ENCODE data around the gene KLHDC8A.
"Not testable (repeated sequence)": the region's sequence is repeated elsewhere in the genome, so short reads cannot be mapped to it uniquely, and the experiment has no call there.

KLHDC8A gene

DNA sequence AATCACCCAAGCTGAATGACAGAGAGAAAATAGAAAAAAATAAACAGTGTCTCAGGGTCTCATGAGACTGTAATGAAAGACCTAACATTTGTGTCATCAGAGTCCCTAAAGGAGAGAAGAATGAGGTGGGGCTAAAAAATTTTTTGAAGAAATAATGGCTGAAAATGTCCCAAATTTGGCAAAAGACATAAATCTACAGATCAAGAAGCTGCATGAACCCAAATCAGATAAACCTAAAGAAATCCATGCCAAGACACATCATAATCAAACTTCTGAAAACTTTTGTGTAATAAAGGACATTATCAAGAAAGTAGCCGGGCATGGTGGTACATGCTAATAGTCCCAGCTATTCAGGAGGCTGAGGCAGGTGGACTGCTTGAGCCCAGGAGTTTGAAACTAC, 35.9 kb upstream of the KLHDC8A start:
- no peak overlapping the region for H3K4me3 ChIP-seq (ENCODE audit: low read depth, low read length)
- no peak overlapping the region for H3K27ac ChIP-seq
- H3K9me3 ChIP-seq (ENCODE audit: severe bottlenecking): peaks cover 2% of the 10 kb centered on the region
- H3K36me3 ChIP-seq: no peaks in the 10 kb centered on the region
- no peaks in the 10 kb centered on the region for H3K27me3 ChIP-seq (ENCODE audit: insufficient read depth, low read depth, severe bottlenecking)
- DNase-seq: peak; percentile 1
- TF ChIP-seq, protein P1, sequence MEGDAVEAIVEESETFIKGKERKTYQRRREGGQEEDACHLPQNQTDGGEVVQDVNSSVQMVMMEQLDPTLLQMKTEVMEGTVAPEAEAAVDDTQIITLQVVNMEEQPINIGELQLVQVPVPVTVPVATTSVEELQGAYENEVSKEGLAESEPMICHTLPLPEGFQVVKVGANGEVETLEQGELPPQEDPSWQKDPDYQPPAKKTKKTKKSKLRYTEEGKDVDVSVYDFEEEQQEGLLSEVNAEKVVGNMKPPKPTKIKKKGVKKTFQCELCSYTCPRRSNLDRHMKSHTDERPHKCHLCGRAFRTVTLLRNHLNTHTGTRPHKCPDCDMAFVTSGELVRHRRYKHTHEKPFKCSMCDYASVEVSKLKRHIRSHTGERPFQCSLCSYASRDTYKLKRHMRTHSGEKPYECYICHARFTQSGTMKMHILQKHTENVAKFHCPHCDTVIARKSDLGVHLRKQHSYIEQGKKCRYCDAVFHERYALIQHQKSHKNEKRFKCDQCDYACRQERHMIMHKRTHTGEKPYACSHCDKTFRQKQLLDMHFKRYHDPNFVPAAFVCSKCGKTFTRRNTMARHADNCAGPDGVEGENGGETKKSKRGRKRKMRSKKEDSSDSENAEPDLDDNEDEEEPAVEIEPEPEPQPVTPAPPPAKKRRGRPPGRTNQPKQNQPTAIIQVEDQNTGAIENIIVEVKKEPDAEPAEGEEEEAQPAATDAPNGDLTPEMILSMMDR (IDR thresholded peaks at IDR 0.05; ENCODE audit: low read depth, low read length): no peak

DNA sequence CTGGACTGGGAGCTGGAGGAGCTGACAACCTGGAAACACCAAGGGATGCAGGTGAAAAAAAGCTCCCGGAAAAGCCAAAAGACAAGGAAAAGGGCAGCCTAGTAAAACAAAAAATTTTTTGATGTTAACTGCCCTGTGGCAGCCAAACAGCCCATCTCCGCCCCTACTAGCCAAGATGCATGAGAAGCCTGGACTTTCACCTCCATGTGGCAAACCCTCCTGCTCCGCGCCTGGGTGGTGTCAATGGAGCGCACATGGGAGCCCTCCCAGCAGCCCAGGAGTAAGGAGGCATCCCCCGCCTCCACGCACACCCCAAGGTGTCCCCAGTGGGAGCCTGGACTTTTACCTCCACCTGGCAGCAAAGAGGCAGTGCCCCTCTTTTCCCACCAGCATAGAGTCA, 34.7 kb upstream of the KLHDC8A start:
- Histone ChIP-seq H3K4me3 (ENCODE audit: low read depth, low read length) (no peak overlapping the region), H3K27me3 (ENCODE audit: insufficient read depth, low read depth, severe bottlenecking) (no peaks in the 10 kb centered on the region), H3K36me3 (no peaks in the 10 kb centered on the region), H3K9me3 (ENCODE audit: severe bottlenecking) (peaks cover 3% of the 10 kb centered on the region), H3K27ac (no peak overlapping the region)
- DNase-seq: peak; percentile 12
- TF ChIP-seq, protein P1 (IDR thresholded peaks at IDR 0.05; ENCODE audit: low read depth, low read length): no peak

DNA sequence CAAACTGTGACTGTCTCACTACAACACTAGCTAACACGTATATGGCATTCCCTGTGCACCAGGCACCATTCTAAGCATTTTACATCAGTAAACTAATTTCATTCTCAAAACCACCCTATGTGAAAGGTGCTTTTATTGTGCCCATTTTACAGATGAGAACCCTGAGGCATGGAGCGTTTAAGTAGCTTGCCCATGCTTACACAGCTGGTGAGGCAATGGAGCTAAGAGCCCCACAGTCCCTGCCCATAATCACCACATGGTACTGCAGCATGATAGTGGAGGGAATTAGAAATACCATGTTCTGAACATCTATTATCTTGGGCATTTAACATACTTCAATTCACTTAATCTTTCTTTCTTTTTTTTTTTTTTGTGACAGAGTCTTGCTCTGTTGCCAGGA, 31.1 kb upstream of the KLHDC8A start:
- TF ChIP-seq, protein P1 (IDR thresholded peaks at IDR 0.05; ENCODE audit: low read depth, low read length): no peak
- Histone ChIP-seq H3K36me3 (no peaks in the 10 kb centered on the region), H3K27me3 (ENCODE audit: insufficient read depth, low read depth, severe bottlenecking) (no peaks in the 10 kb centered on the region), H3K9me3 (ENCODE audit: severe bottlenecking) (peaks cover 3% of the 10 kb centered on the region), H3K4me3 (ENCODE audit: low read depth, low read length) (no peak overlapping the region), H3K27ac (no peak overlapping the region)
- peak; percentile 10 for DNase-seq

DNA sequence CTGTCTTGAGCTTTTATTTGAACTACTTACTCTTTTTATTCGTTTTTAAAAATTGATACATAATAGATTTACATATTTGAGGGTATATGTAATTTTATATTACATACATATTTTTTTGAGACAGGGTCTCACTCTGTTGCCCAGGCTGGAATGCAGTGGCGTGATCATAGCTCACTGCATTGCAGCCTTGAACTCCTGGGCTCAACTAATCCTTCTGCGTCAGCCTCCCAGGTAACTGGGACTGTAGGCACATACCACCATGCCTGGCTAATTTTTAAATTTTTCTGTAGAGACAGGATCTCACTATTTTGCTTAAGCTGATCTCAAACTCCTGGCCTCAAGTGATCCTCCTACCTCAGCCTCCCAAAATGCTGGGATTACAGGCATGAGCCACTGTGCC, 26.3 kb upstream of the KLHDC8A start:
- not testable (repeated sequence) for H3K27ac ChIP-seq; DNase-seq; H3K36me3 ChIP-seq; H3K4me3 ChIP-seq (ENCODE audit: low read depth, low read length); H3K27me3 ChIP-seq (ENCODE audit: insufficient read depth, low read depth, severe bottlenecking); H3K9me3 ChIP-seq (ENCODE audit: severe bottlenecking)

DNA sequence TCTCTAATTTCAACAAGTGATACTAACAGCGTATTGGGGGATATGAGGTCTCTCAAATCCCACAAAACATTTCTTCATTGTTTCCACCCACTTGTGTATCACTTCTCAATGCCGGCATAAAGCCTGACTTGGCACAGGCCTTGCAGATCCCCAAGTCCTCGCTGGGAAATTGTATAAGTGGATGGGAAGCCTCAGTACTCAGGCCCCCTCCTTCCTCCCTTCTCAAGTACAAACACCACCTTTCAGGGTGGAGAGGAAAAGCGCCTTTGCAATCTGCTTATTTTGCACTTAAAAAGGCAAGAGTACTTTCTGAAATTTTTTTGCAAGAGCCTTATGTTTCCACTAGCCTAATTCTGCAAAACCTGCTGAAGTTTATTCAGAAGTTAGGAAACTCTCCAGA, 25.8 kb upstream of the KLHDC8A start:
- Histone ChIP-seq H3K4me3 (ENCODE audit: low read depth, low read length) (no peak overlapping the region), H3K27ac (no peak overlapping the region), H3K9me3 (ENCODE audit: severe bottlenecking) (peaks cover under 1% of the 10 kb centered on the region), H3K27me3 (ENCODE audit: insufficient read depth, low read depth, severe bottlenecking) (no peaks in the 10 kb centered on the region), H3K36me3 (no peaks in the 10 kb centered on the region)
- peak; percentile 6 for DNase-seq
- TF ChIP-seq, protein P1 (IDR thresholded peaks at IDR 0.05; ENCODE audit: low read depth, low read length): no peak

- Histone ChIP-seq H3K4me3 (ENCODE audit: low read depth, low read length) (no peak overlapping the region), H3K9me3 (ENCODE audit: severe bottlenecking) (no peaks in the 10 kb centered on the region), H3K27me3 (ENCODE audit: insufficient read depth, low read depth, severe bottlenecking) (no peaks in the 10 kb centered on the region), H3K27ac (no peak overlapping the region), H3K36me3 (no peaks in the 10 kb centered on the region)
- peak; percentile 7 for DNase-seq
- TF ChIP-seq, protein P1 (IDR thresholded peaks at IDR 0.05; ENCODE audit: low read depth, low read length): no peak
Measured at GRCh38 chr1:205381305-205381704, 24.6 kb upstream of the KLHDC8A start.

Data from WERI-Rb-1 (cell line).